PC-9 (cell line): ENCODE data around the gene BET1L.

Source experiments
- CTCF ChIP-seq: fragments of 200-600 bp; sonication (generic); conservative IDR thresholded peaks from 2 replicates; pipeline ENCODE4 v1.6.1; 2017; ENCODE audit warnings: mixed run types, antibody characterized with exemption, mild to moderate bottlenecking, moderate library complexity
- EZH2 ChIP-seq: fragments of 200-600 bp; sonication (generic); IDR thresholded peaks from 2 replicates; pipeline ENCODE4 v1.8.0; 2017; ENCODE audit warnings: antibody characterized with exemption, low read depth

GRCh38 chr11:253886-254270 lies 46.7 kb upstream of the BET1L start:
- TF ChIP-seq CTCF (no peak), EZH2 (no peak)
